HepG2 (cell line): ENCODE results near the gene SLC9A1. TPM values are rescaled to one million over a fixed set of nuclear protein-coding genes. Genes with fewer than 3 reads are reported as not detected.

Experiments used
- ATAC-seq: fragments of 200-7000 bp; cut with Tn5 transposase; 3 replicates; pipeline ENCODE4 v1.9.1; 2020; ENCODE audit warnings: mild to moderate bottlenecking, moderate library complexity
- BruUV-seq: library from RNA; stranded (reverse); fragments of 400-500 nt; replicated peaks from 2 replicates; lab custom pipeline; 2021; lab: Mats Ljungman, UMichigan
- CTCF ChIA-PET: fragments of 300-600 bp; formaldehyde crosslinking; extraction: SDS; loops from one replicate; lab custom pipeline; 2021; ENCODE audit warnings: low total read pairs, inconsistent platforms, low intra/inter-chr PET ratio; lab: Yijun Ruan, JAX
- POLR2A ChIA-PET: fragments of 350-600 bp; sonication (Branson Sonifier 250); formaldehyde crosslinking; loops from one replicate; lab custom pipeline; 2020; ENCODE audit warnings: antibody characterized with exemption, inconsistent platforms; lab: Yijun Ruan, JAX
- DNase-seq: peaks from one replicate; pipeline ENCODE4 v3.0.0-alpha.2; 2015; ENCODE audit warnings: low spot score
- FAIRE-seq: peaks from 3 replicates; lab custom pipeline; 2011; peaks lifted over from hg19 to GRCh38; lab: Jason Lieb, UNC
- H2AFZ ChIP-seq: one replicate; pipeline ENCODE4 v1.6.1; 2011; ENCODE audit warnings: low read length, inconsistent platforms
- H3K27ac ChIP-seq: fragments of 300-600 bp; 3 replicates; pipeline ENCODE4 v1.8.0; 2011; ENCODE audit warnings: mixed run types, mild to moderate bottlenecking, mixed read lengths, low read length, inconsistent platforms; ENCODE audit not compliant: insufficient read depth; ENCODE audit errors: extremely low read length
- H3K27me3 ChIP-seq, 2 experiments: fragments of 200-600 bp in 1 of 2; 2 replicates in 1 of 2; 3 replicates in 1 of 2; pipeline versions ENCODE4 v1.6.0 to v1.8.0; 2011; ENCODE audit warnings: low read length in 2 of 2, mild to moderate bottlenecking in 2 of 2, moderate library complexity in 2 of 2, inconsistent platforms in 1 of 2; ENCODE audit not compliant: insufficient read depth in 2 of 2, control insufficient read depth in 1 of 2
- H3K36me3 ChIP-seq, 2 experiments: fragments of 200-600 bp in 1 of 2; replicated peaks in 1 of 2; 2 replicates in 1 of 2; 3 replicates in 1 of 2; pipeline versions ENCODE4 v1.5.1 to v1.8.0; 2011; ENCODE audit warnings: low read length in 2 of 2, inconsistent platforms in 1 of 2; ENCODE audit not compliant: insufficient read depth in 2 of 2, control insufficient read depth in 1 of 2
- H3K4me1 ChIP-seq: 2 replicates; pipeline ENCODE4 v1.5.1; 2012; ENCODE audit warnings: low read length, inconsistent platforms; ENCODE audit not compliant: insufficient read depth
- H3K4me2 ChIP-seq: 2 replicates; pipeline ENCODE4 v1.6.0; 2011; ENCODE audit warnings: low read depth, low read length, inconsistent platforms
- H3K4me3 ChIP-seq, 3 experiments: fragments of 200-600 bp in 1 of 3; sonication (generic), shearing (Covaris generic) in 1 of 3; replicated peaks in 1 of 3; 2 replicates each; pipeline ENCODE4 v1.5.1; 2011 to 2016; ENCODE audit warnings: low read length in 3 of 3, inconsistent platforms in 2 of 3, low read depth in 2 of 3, mild to moderate bottlenecking in 2 of 3, control low read depth in 1 of 3, mixed read lengths in 1 of 3; ENCODE audit not compliant: insufficient read depth in 1 of 3
- H3K79me2 ChIP-seq: one replicate; pipeline ENCODE4 v1.6.1; 2011; ENCODE audit warnings: low read length, inconsistent platforms; ENCODE audit not compliant: insufficient read depth
- H3K9ac ChIP-seq: 2 replicates; pipeline ENCODE4 v1.6.0; 2011; ENCODE audit warnings: mild to moderate bottlenecking, low read depth, low read length, inconsistent platforms; ENCODE audit not compliant: insufficient read depth
- H3K9me3 ChIP-seq: 2 replicates; pipeline ENCODE4 v1.5.1; 2012; ENCODE audit warnings: mild to moderate bottlenecking, low read length
- H4K20me1 ChIP-seq: 2 replicates; pipeline ENCODE4 v1.6.0; 2011; ENCODE audit warnings: inconsistent platforms, mild to moderate bottlenecking, low read length, moderate library complexity; ENCODE audit not compliant: insufficient read depth
- AHDC1 ChIP-seq: sonication (generic); formaldehyde crosslinking; IDR thresholded peaks from 2 replicates; pipeline ENCODE4 v1.5.1; 2020; ENCODE audit warnings: mild to moderate bottlenecking, missing genetic modification reagents, borderline replicate concordance
- CENPT ChIP-seq: sonication (generic); formaldehyde crosslinking; IDR thresholded peaks from 2 replicates; pipeline ENCODE4 v1.8.0; 2022; ENCODE audit warnings: low read depth, mild to moderate bottlenecking, moderate library complexity, missing genetic modification reagents
- GTF3A ChIP-seq: sonication (generic); formaldehyde crosslinking; conservative IDR thresholded peaks from 2 replicates; pipeline ENCODE4 v1.4.0; 2020; ENCODE audit warnings: mild to moderate bottlenecking, missing genetic modification reagents
- LCORL ChIP-seq, 2 experiments: fragments of 450-650 bp in 1 of 2; sonication (generic) in 1 of 2; formaldehyde crosslinking in 1 of 2; IDR thresholded peaks; 2 replicates each; pipeline versions ENCODE4 v1.5.0 to v1.6.1; 2017 to 2020; ENCODE audit warnings: antibody characterized with exemption in 1 of 2, missing genetic modification reagents in 1 of 2
- MAF1 ChIP-seq: sonication (generic); formaldehyde crosslinking; IDR thresholded peaks from 2 replicates; pipeline ENCODE4 v1.5.0; 2020; ENCODE audit warnings: missing genetic modification reagents, borderline replicate concordance
- MXD1 ChIP-seq: sonication (generic); formaldehyde crosslinking; IDR thresholded peaks from 2 replicates; pipeline ENCODE4 v1.4.0; 2020; ENCODE audit warnings: mild to moderate bottlenecking, missing genetic modification reagents
- NFE2L1 ChIP-seq: sonication (generic); formaldehyde crosslinking; IDR thresholded peaks from 2 replicates; pipeline ENCODE4 v1.4.0; 2020; ENCODE audit warnings: missing genetic modification reagents, mild to moderate bottlenecking, borderline replicate concordance
- RFX3 ChIP-seq: IDR thresholded peaks from 2 replicates; pipeline ENCODE4 v1.6.1; 2016; ENCODE audit warnings: missing biosample characterization, missing genetic modification reagents
- ZNF24 ChIP-seq: fragments of 450-650 bp; IDR thresholded peaks from 2 replicates; pipeline ENCODE4 v1.6.1; 2017; ENCODE audit warnings: antibody characterized with exemption, mild to moderate bottlenecking
- WGBS: methylation state at CpG from one replicate; pipeline ENCODE4 v1.1.6; 2017; ENCODE audit warnings: low lambda C conversion rate; 5-methylcytosine and 5-hydroxymethylcytosine counted together
- in situ Hi-C: cut with HindIII; loops from 2 replicates; pipeline ENCODE4 v1.10.0; 2017; ENCODE audit warnings: low pct_unique_long_range_greater_than_20kb; ENCODE audit not compliant: extremely low pct_ligation_motif_present
- intact Hi-C: fragments of 100-400 bp; cut with micrococcal nuclease; formaldehyde crosslinking; loops from one replicate; pipeline ENCODE4 v1.10.0; 2022; ENCODE audit not compliant: unreplicated experiment
- polyA plus RNA-seq, 8 experiments: library from polyadenylated mRNA; depleted of rRNA in 3 of 8; stranded (reverse) in 7 of 8; unstranded in 1 of 8; fragments of >200 nt; fragmentation: Illumina TruSeq in 4 of 8; extraction: Trizol in 4 of 8; gene quantifications; 2 replicates each; pipeline versions ENCODE4 v1.2.1 to v1.2.3, GENCODE V29; 2011 to 2016; ENCODE audit warnings: low read depth in 4 of 8, missing spikeins in 1 of 8, mixed read lengths in 1 of 8; ENCODE audit not compliant: insufficient read depth in 1 of 8
- total RNA-seq, 5 experiments: library from RNA; depleted of rRNA; stranded (reverse); fragments of >200 nt; fragmentation: Illumina TruSeq; extraction: Trizol; gene quantifications; 2 replicates each; pipeline ENCODE4 v1.2.3, GENCODE V29; 2016; ENCODE audit warnings: low read depth in 1 of 5

The SLC9A1 gene
- total and polyA plus RNA-seq, 2 of the 13 experiments (the other 11 are each of a cell fraction or from before 2014, with no cell fraction given), result 1.4 to 2.9 TPM

GRCh38 chr1:27132624-27133023, 22.3 kb downstream of the SLC9A1 start:
- no peak for ATAC-seq
- TF ChIP-seq AHDC1 (CRISPR knock-in tag) (no peak), RFX3 (no peak), LCORL (IDR thresholded peaks at IDR 0.05) (no peak), LCORL (CRISPR knock-in tag; IDR thresholded peaks at IDR 0.05) (no peak), NFE2L1 (CRISPR knock-in tag) (no peak), MAF1 (CRISPR knock-in tag) (no peak), CENPT (no peak), ZNF24 (no peak), MXD1 (CRISPR knock-in tag) (no peak), GTF3A (CRISPR knock-in tag) (no peak)
- Histone ChIP-seq H3K27ac (no peak overlapping the region), H3K4me1 (peaks cover 18% of the 10 kb centered on the region), H3K36me3 (no peaks in the 10 kb centered on the region), H2AFZ (no peak overlapping the region), H4K20me1 (no peaks in the 10 kb centered on the region), H3K4me3 (no peak overlapping the region), H3K4me2 (no peak overlapping the region), H3K9ac (no peak overlapping the region), H3K79me2 (no peaks in the 10 kb centered on the region), H3K9me3 (no peaks in the 10 kb centered on the region), H3K27me3 (no peaks in the 10 kb centered on the region)
- FAIRE-seq, result no peak
- 96% methylated on average over 3 of the region's 7 CpGs for WGBS
- no peak for DNase-seq
- CTCF ChIA-PET, result no interaction called here
- no TSS peak for BruUV-seq
- intact Hi-C loops (no loop called here), in situ Hi-C loops (no loop called here)
- POLR2A ChIA-PET, result interaction anchor here (1.0 kb wide), 1 partner anchor 22 kb away, joined by 4 read pairs; the partner anchor contains the start of gene SLC9A1
